Liver (tissue), 9 donors: ENCODE data around the gene STK32C. TPM values are rescaled to one million over a fixed set of nuclear protein-coding genes. Genes with fewer than 3 reads are reported as not detected.

Source experiments
- DNase-seq: peaks from one replicate; pipeline ENCODE4 v3.0.0-alpha.2; 2017; ENCODE audit warnings: low spot score
- H3K27ac ChIP-seq, 2 donors: one replicate each; pipeline ENCODE4 v1.7.0; 2013; ENCODE audit warnings: inconsistent platforms in 2 of 2, low read length in 2 of 2, control low read depth in 1 of 2, low read depth in 1 of 2, mild to moderate bottlenecking in 1 of 2
- H3K27me3 ChIP-seq, 4 donors: one replicate each; pipeline versions ENCODE4 v1.6.1 to v1.7.0; 2013; ENCODE audit warnings: low read length in 3 of 4, inconsistent platforms in 1 of 4, mild to moderate bottlenecking in 1 of 4, moderate library complexity in 1 of 4; ENCODE audit not compliant: control insufficient read depth in 4 of 4, insufficient read depth in 4 of 4
- H3K36me3 ChIP-seq, 4 donors: one replicate each; pipeline versions ENCODE4 v1.6.1 to v1.7.0; 2013; ENCODE audit warnings: low read length in 3 of 4, mild to moderate bottlenecking in 3 of 4, low read depth in 1 of 4, moderate library complexity in 1 of 4; ENCODE audit not compliant: control insufficient read depth in 4 of 4, insufficient read depth in 3 of 4
- H3K4me1 ChIP-seq, 4 donors: one replicate each; pipeline versions ENCODE4 v1.6.1 to v1.7.0; 2013; ENCODE audit warnings: low read length in 3 of 4, mild to moderate bottlenecking in 3 of 4, moderate library complexity in 1 of 4; ENCODE audit not compliant: control insufficient read depth in 4 of 4, insufficient read depth in 4 of 4
- H3K4me3 ChIP-seq, 3 donors: one replicate each; pipeline versions ENCODE4 v1.6.1 to v1.7.0; 2013; ENCODE audit warnings: low read length in 3 of 3, control low read depth in 1 of 3, low read depth in 1 of 3, mild to moderate bottlenecking in 1 of 3
- H3K9ac ChIP-seq, 2 donors: one replicate each; pipeline ENCODE4 v1.7.0; 2013; ENCODE audit warnings: low read length in 2 of 2, mild to moderate bottlenecking in 2 of 2, moderate library complexity in 2 of 2, control low read depth in 1 of 2, low read depth in 1 of 2
- H3K9me3 ChIP-seq, 4 donors: one replicate each; pipeline versions ENCODE4 v1.6.1 to v1.7.0; 2013; ENCODE audit warnings: low read length in 3 of 4; ENCODE audit not compliant: control insufficient read depth in 4 of 4
- EGR1 ChIP-seq, 2 donors: IDR thresholded peaks; 2 replicates each; pipeline ENCODE4 v1.6.1; 2016 to 2018; ENCODE audit warnings: antibody characterized with exemption in 2 of 2, low read depth in 2 of 2
- FOXA1 ChIP-seq: IDR thresholded peaks from 2 replicates; pipeline ENCODE4 v1.6.1; 2016; ENCODE audit warnings: antibody characterized with exemption
- FOXA2 ChIP-seq: IDR thresholded peaks from 2 replicates; pipeline ENCODE4 v1.6.1; 2016; ENCODE audit warnings: antibody characterized with exemption
- GABPA ChIP-seq, 2 donors: IDR thresholded peaks in 1 of 2; conservative IDR thresholded peaks in 1 of 2; 2 replicates each; pipeline ENCODE4 v1.6.1; 2016; ENCODE audit warnings: antibody characterized with exemption in 2 of 2, mild to moderate bottlenecking in 1 of 2, moderate library complexity in 1 of 2
- HNF4A ChIP-seq, 2 donors: conservative IDR thresholded peaks; 2 replicates each; pipeline ENCODE4 v1.6.1; 2016; ENCODE audit warnings: antibody characterized with exemption in 2 of 2, mild to moderate bottlenecking in 2 of 2
- HNF4G ChIP-seq: IDR thresholded peaks from 2 replicates; pipeline ENCODE4 v1.6.1; 2016; ENCODE audit warnings: antibody characterized with exemption
- JUND ChIP-seq, 2 donors: IDR thresholded peaks; 2 replicates each; pipeline ENCODE4 v1.6.1; 2016; ENCODE audit warnings: antibody characterized with exemption in 2 of 2
- NR2F2 ChIP-seq: IDR thresholded peaks from 2 replicates; pipeline ENCODE4 v1.6.1; 2016; ENCODE audit warnings: antibody characterized with exemption
- RAD21 ChIP-seq, 2 donors: IDR thresholded peaks; 2 replicates each; pipeline ENCODE4 v1.6.1; 2016; ENCODE audit warnings: antibody characterized with exemption in 2 of 2, mild to moderate bottlenecking in 2 of 2
- RXRA ChIP-seq, 2 donors: IDR thresholded peaks; 2 replicates each; pipeline ENCODE4 v1.6.1; 2017 to 2018; ENCODE audit warnings: antibody characterized with exemption in 2 of 2, mild to moderate bottlenecking in 1 of 2
- SP1 ChIP-seq: IDR thresholded peaks from 2 replicates; pipeline ENCODE4 v1.6.1; 2018; ENCODE audit warnings: antibody characterized with exemption, mild to moderate bottlenecking
- TAF1 ChIP-seq: conservative IDR thresholded peaks from 2 replicates; pipeline ENCODE4 v1.6.1; 2016; ENCODE audit warnings: antibody characterized with exemption, mild to moderate bottlenecking
- YY1 ChIP-seq: IDR thresholded peaks from 2 replicates; pipeline ENCODE4 v1.6.1; 2016; ENCODE audit warnings: antibody characterized with exemption, mild to moderate bottlenecking
- WGBS: extraction: QIAGEN DNeasy Blood & Tissue Kit; methylation state at CpG from one replicate; pipeline ENCODE4 v1.1.7; 2013; 5-methylcytosine and 5-hydroxymethylcytosine counted together
- polyA plus RNA-seq, 2 donors: library from polyadenylated mRNA; stranded (reverse) in 1 of 2; unstranded in 1 of 2; fragments of 200-250 nt in 1 of 2; fragments of >200 nt in 1 of 2; fragmentation: Nextera tagmentation in 1 of 2; extraction: Ambion mirVana in 1 of 2; gene quantifications; one replicate each; pipeline versions ENCODE4 v1.2.1 to v1.2.3, GENCODE V29; 2013 to 2015
- total RNA-seq, 2 donors: library from RNA; depleted of rRNA; stranded (reverse); fragments of >200 nt; gene quantifications; one replicate each; pipeline ENCODE4 v1.2.3, GENCODE V29; 2014
- TF ChIP-seq, protein P1 (sequence below): IDR thresholded peaks from 2 replicates; pipeline ENCODE4 v1.6.1; 2016; ENCODE audit warnings: antibody characterized with exemption
- TF ChIP-seq, protein P2 (sequence below): IDR thresholded peaks from 2 replicates; pipeline ENCODE4 v1.6.1; 2016; ENCODE audit warnings: antibody characterized with exemption, mild to moderate bottlenecking
- TF ChIP-seq, protein P3 (sequence below): fragments of 150-350 bp; IDR thresholded peaks from 2 replicates; pipeline ENCODE4 v1.5.1; 2017; ENCODE audit warnings: improper control_type of control experiment, low read depth, low read length; ENCODE audit not compliant: missing input control
- donor health status: healthy.
- donor health status: healthy.
- donor health status: healthy.
- donor health status: healthy.
- donor health status: healthy.

Gene STK32C
- total and polyA plus RNA-seq, 4 donors, result 1.8 to 4.6 (median 2.2) TPM

GRCh38 chr10:132164761-132165278, 142.9 kb downstream of the STK32C start:
- Histone ChIP-seq H3K4me3 (no peak overlapping the region), H3K4me1 (peaks cover 0 to 7% (median 1%) of the 10 kb centered on the region in 4 donors), H3K27me3 (peaks cover 0 to 3% (median 2%) of the 10 kb centered on the region in 4 donors), H3K9me3 (no peaks in the 10 kb centered on the region), H3K27ac (no peak overlapping the region), H3K36me3 (no peaks in the 10 kb centered on the region), H3K9ac (no peak overlapping the region)
- peak in 1 of 2 donors; percentile 34 for TF ChIP-seq HNF4A (conservative IDR thresholded peaks at IDR 0.05)
- TF ChIP-seq, protein P1, sequence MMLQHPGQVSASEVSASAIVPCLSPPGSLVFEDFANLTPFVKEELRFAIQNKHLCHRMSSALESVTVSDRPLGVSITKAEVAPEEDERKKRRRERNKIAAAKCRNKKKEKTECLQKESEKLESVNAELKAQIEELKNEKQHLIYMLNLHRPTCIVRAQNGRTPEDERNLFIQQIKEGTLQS, result no peak
- WGBS, result 37% methylated on average over 20 of the region's 20 CpGs
- no peak for DNase-seq

DNA sequence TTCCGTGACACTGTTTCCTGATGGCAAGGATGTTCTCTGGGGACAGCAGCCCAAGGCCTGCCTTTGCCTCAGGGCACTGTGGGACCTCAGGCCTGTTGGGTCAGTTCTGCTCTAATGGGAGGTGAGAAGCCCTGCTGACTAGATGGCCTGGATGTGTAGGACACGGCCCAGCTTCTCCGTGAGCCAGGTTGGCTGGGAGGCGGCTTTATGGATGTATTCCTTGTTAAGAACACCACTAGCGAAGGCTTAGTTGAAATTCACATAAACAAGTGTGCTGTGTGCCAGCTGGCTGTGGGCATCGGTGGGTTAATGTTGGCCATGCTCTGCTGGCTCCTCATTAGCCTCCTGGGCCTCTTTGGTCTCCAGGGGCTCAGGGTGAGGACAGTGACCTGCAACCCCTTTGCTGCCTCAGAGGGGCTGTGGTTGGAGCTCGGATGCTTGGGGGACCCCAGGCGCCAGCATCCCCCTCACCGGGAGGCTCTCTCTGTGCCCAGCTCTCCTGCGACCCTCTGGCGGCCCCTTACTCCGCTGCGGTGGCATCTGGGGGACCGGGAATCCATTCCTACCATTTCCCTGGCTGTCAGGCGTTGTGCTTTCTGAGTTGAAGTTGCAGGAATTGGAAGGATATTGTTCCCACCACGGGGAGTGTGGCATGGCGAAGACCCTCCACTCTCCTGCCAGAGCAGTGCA, 143.8 kb downstream of the STK32C start:
- Histone ChIP-seq H3K27ac (no peak overlapping the region), H3K9ac (no peak overlapping the region), H3K9me3 (no peaks in the 10 kb centered on the region), H3K4me3 (no peak overlapping the region), H3K27me3 (peaks cover 0 to 3% (median 2%) of the 10 kb centered on the region in 4 donors), H3K4me1 (peaks cover 0 to 7% (median 1%) of the 10 kb centered on the region in 4 donors), H3K36me3 (no peaks in the 10 kb centered on the region)
- TF ChIP-seq JUND (IDR thresholded peaks at IDR 0.05) (no peak), RAD21 (IDR thresholded peaks at IDR 0.05) (no peak), FOXA2 (no peak), SP1 (no peak), RXRA (IDR thresholded peaks at IDR 0.05) (no peak), FOXA1 (no peak), GABPA (IDR thresholded peaks at IDR 0.05 in 1 of 2, conservative IDR thresholded peaks at IDR 0.05 in 1 of 2) (no peak), HNF4G (no peak), NR2F2 (no peak), YY1 (no peak), TAF1 (no peak), EGR1 (IDR thresholded peaks at IDR 0.05; ENCODE audit: low read depth in 2 of 2) (no peak)
- TF ChIP-seq, protein P1, result no peak
- TF ChIP-seq, protein P2, sequence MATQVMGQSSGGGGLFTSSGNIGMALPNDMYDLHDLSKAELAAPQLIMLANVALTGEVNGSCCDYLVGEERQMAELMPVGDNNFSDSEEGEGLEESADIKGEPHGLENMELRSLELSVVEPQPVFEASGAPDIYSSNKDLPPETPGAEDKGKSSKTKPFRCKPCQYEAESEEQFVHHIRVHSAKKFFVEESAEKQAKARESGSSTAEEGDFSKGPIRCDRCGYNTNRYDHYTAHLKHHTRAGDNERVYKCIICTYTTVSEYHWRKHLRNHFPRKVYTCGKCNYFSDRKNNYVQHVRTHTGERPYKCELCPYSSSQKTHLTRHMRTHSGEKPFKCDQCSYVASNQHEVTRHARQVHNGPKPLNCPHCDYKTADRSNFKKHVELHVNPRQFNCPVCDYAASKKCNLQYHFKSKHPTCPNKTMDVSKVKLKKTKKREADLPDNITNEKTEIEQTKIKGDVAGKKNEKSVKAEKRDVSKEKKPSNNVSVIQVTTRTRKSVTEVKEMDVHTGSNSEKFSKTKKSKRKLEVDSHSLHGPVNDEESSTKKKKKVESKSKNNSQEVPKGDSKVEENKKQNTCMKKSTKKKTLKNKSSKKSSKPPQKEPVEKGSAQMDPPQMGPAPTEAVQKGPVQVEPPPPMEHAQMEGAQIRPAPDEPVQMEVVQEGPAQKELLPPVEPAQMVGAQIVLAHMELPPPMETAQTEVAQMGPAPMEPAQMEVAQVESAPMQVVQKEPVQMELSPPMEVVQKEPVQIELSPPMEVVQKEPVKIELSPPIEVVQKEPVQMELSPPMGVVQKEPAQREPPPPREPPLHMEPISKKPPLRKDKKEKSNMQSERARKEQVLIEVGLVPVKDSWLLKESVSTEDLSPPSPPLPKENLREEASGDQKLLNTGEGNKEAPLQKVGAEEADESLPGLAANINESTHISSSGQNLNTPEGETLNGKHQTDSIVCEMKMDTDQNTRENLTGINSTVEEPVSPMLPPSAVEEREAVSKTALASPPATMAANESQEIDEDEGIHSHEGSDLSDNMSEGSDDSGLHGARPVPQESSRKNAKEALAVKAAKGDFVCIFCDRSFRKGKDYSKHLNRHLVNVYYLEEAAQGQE, result no peak
- TF ChIP-seq, protein P3, sequence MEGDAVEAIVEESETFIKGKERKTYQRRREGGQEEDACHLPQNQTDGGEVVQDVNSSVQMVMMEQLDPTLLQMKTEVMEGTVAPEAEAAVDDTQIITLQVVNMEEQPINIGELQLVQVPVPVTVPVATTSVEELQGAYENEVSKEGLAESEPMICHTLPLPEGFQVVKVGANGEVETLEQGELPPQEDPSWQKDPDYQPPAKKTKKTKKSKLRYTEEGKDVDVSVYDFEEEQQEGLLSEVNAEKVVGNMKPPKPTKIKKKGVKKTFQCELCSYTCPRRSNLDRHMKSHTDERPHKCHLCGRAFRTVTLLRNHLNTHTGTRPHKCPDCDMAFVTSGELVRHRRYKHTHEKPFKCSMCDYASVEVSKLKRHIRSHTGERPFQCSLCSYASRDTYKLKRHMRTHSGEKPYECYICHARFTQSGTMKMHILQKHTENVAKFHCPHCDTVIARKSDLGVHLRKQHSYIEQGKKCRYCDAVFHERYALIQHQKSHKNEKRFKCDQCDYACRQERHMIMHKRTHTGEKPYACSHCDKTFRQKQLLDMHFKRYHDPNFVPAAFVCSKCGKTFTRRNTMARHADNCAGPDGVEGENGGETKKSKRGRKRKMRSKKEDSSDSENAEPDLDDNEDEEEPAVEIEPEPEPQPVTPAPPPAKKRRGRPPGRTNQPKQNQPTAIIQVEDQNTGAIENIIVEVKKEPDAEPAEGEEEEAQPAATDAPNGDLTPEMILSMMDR, result no peak
- DNase-seq, result no peak
- WGBS, result 86% methylated on average over 17 of the region's 17 CpGs
